BLaER1 treated with 17β-estradiol and CSF1 and Interleukin-3, amounts not matched to agents 10 nM and 100 nM (cell line): ENCODE data around the gene MAGI2.

Experiments
- H3K27ac ChIP-seq, 11 experiments: shearing (Covaris generic); formaldehyde crosslinking; 2 replicates each; pipeline ENCODE4 v1.8.1; 2022
- H3K27me3 ChIP-seq, 11 experiments: shearing (Covaris generic); formaldehyde crosslinking; 2 replicates each; pipeline ENCODE4 v1.8.1; 2022
- H3K36me3 ChIP-seq, 11 experiments: shearing (Covaris generic); formaldehyde crosslinking; 2 replicates each; pipeline ENCODE4 v1.8.1; 2022
- H3K4me1 ChIP-seq, 10 experiments: shearing (Covaris generic); formaldehyde crosslinking; 2 replicates each; pipeline ENCODE4 v1.8.1; 2022
- H3K4me2 ChIP-seq, 11 experiments: shearing (Covaris generic); formaldehyde crosslinking; 2 replicates each; pipeline ENCODE4 v1.8.1; 2022
- H3K4me3 ChIP-seq, 10 experiments: shearing (Covaris generic); formaldehyde crosslinking; 2 replicates each; pipeline ENCODE4 v1.8.1; 2022
- H3K9ac ChIP-seq, 11 experiments: shearing (Covaris generic); formaldehyde crosslinking; 2 replicates each; pipeline ENCODE4 v1.8.1; 2022
- H3K9me3 ChIP-seq, 11 experiments: shearing (Covaris generic); formaldehyde crosslinking; replicated peaks in 1 of 11; 2 replicates each; pipeline ENCODE4 v1.8.1; 2022
- H4K20me1 ChIP-seq, 11 experiments: shearing (Covaris generic); formaldehyde crosslinking; 2 replicates each; pipeline ENCODE4 v1.8.1; 2022
- Cebpa-rat ChIP-seq, 11 experiments: shearing (Covaris generic); IDR thresholded peaks; 2 replicates each; pipeline ENCODE4 v1.8.1; 2022

Gene MAGI2

GRCh38 chr7:78121888-78122287 lies 1331.6 kb downstream of the MAGI2 start:
- Histone ChIP-seq H3K9ac (no peak overlapping the region), H4K20me1 (no peaks in the 10 kb centered on the region), H3K4me3 (no peak overlapping the region), H3K36me3 (no peaks in the 10 kb centered on the region), H3K9me3 (no peaks in the 10 kb centered on the region), H3K4me1 (no peaks in the 10 kb centered on the region), H3K4me2 (no peak overlapping the region), H3K27ac (no peak overlapping the region), H3K27me3 (no peaks in the 10 kb centered on the region)
- no peak for TF ChIP-seq Cebpa-rat (IDR thresholded peaks at IDR 0.05)

GRCh38 chr7:78118470-78118869 lies 1335.0 kb downstream of the MAGI2 start:
- no peaks in the 10 kb centered on the region for H3K27me3 ChIP-seq
- no peaks in the 10 kb centered on the region for H3K36me3 ChIP-seq
- no peaks in the 10 kb centered on the region for H4K20me1 ChIP-seq
- no peak overlapping the region for H3K4me3 ChIP-seq
- no peaks in the 10 kb centered on the region for H3K4me1 ChIP-seq
- no peaks in the 10 kb centered on the region for H3K9me3 ChIP-seq
- H3K9ac ChIP-seq = no peak overlapping the region
- no peak overlapping the region for H3K27ac ChIP-seq
- TF ChIP-seq Cebpa-rat (IDR thresholded peaks at IDR 0.05) = no peak
- no peak overlapping the region for H3K4me2 ChIP-seq

- H4K20me1 ChIP-seq = no peaks in the 10 kb centered on the region
- H3K9me3 ChIP-seq = no peaks in the 10 kb centered on the region
- H3K4me2 ChIP-seq = no peak overlapping the region
- no peaks in the 10 kb centered on the region for H3K36me3 ChIP-seq
- H3K4me3 ChIP-seq = no peak overlapping the region
- H3K27ac ChIP-seq = no peak overlapping the region
- no peak for TF ChIP-seq Cebpa-rat (IDR thresholded peaks at IDR 0.05)
- no peaks in the 10 kb centered on the region for H3K4me1 ChIP-seq
- H3K9ac ChIP-seq = no peak overlapping the region
- H3K27me3 ChIP-seq = no peaks in the 10 kb centered on the region
Observed at GRCh38 chr7:78115876-78116275, 1337.6 kb downstream of the MAGI2 start.

- Histone ChIP-seq H3K27me3 (no peaks in the 10 kb centered on the region), H3K9ac (no peak overlapping the region), H3K4me2 (no peak overlapping the region), H3K27ac (no peak overlapping the region), H3K9me3 (no peaks in the 10 kb centered on the region), H3K36me3 (no peaks in the 10 kb centered on the region), H3K4me3 (no peak overlapping the region), H4K20me1 (no peaks in the 10 kb centered on the region), H3K4me1 (no peaks in the 10 kb centered on the region)
- no peak for TF ChIP-seq Cebpa-rat (IDR thresholded peaks at IDR 0.05)
Observed at GRCh38 chr7:78114993-78115392, 1338.5 kb downstream of the MAGI2 start.

GRCh38 chr7:78112488-78112887 lies 1341.0 kb downstream of the MAGI2 start:
- no peaks in the 10 kb centered on the region for H3K4me1 ChIP-seq
- H3K27me3 ChIP-seq = no peaks in the 10 kb centered on the region
- no peak overlapping the region for H3K4me2 ChIP-seq
- no peak for TF ChIP-seq Cebpa-rat (IDR thresholded peaks at IDR 0.05)
- H3K36me3 ChIP-seq = no peaks in the 10 kb centered on the region
- no peak overlapping the region for H3K4me3 ChIP-seq
- no peak overlapping the region for H3K27ac ChIP-seq
- H3K9ac ChIP-seq = no peak overlapping the region
- H4K20me1 ChIP-seq = no peaks in the 10 kb centered on the region
- no peaks in the 10 kb centered on the region for H3K9me3 ChIP-seq

GRCh38 chr7:78111386-78111785 lies 1342.1 kb downstream of the MAGI2 start:
- H3K4me3 ChIP-seq = no peak overlapping the region
- no peaks in the 10 kb centered on the region for H3K4me1 ChIP-seq
- no peaks in the 10 kb centered on the region for H3K36me3 ChIP-seq
- H4K20me1 ChIP-seq = no peaks in the 10 kb centered on the region
- H3K4me2 ChIP-seq = no peak overlapping the region
- H3K9ac ChIP-seq = no peak overlapping the region
- no peak overlapping the region for H3K27ac ChIP-seq
- peaks cover 0 to 7% (median 0%) of the 10 kb centered on the region in 11 experiments; a peak in 3 of 22 replicates for H3K9me3 ChIP-seq
- no peak for TF ChIP-seq Cebpa-rat (IDR thresholded peaks at IDR 0.05)
- H3K27me3 ChIP-seq = no peaks in the 10 kb centered on the region

GRCh38 chr7:78103475-78103874 lies 1350.0 kb downstream of the MAGI2 start:
- Histone ChIP-seq H3K9me3 (peaks cover 0 to 7% (median 0%) of the 10 kb centered on the region in 11 experiments; a peak in 3 of 22 replicates), H3K36me3 (no peaks in the 10 kb centered on the region), H3K9ac (no peak overlapping the region), H3K4me2 (no peak overlapping the region), H3K4me3 (no peak overlapping the region), H3K27ac (no peak overlapping the region), H3K27me3 (no peaks in the 10 kb centered on the region), H3K4me1 (0 out of 20 replicates have a peak, but pooled peaks cover 0 to 4% (median 0%) of the 10 kb centered on the region in 10 experiments), H4K20me1 (no peaks in the 10 kb centered on the region)
- TF ChIP-seq Cebpa-rat (IDR thresholded peaks at IDR 0.05) = no peak

- Histone ChIP-seq H3K36me3 (no peaks in the 10 kb centered on the region), H3K9me3 (peaks cover 0 to 10% (median 0%) of the 10 kb centered on the region in 11 experiments; a peak in 2 of 22 replicates), H4K20me1 (no peaks in the 10 kb centered on the region)
Observed at GRCh38 chr7:78101076-78101475, 1352.4 kb downstream of the MAGI2 start.

GRCh38 chr7:78099715-78100394 lies 1353.6 kb downstream of the MAGI2 start:
- H3K9me3 ChIP-seq = peaks cover 0 to 10% (median 0%) of the 10 kb centered on the region in 11 experiments; a peak in 2 of 22 replicates
- no peak overlapping the region for H3K27ac ChIP-seq
- peaks cover 0 to 4% (median 0%) of the 10 kb centered on the region in 10 experiments; a peak in 1 of 20 replicates for H3K4me1 ChIP-seq
- no peak overlapping the region for H3K9ac ChIP-seq
- no peaks in the 10 kb centered on the region for H3K27me3 ChIP-seq
- no peak overlapping the region for H3K4me3 ChIP-seq
- no peaks in the 10 kb centered on the region for H4K20me1 ChIP-seq
- no peak overlapping the region for H3K4me2 ChIP-seq
- TF ChIP-seq Cebpa-rat (IDR thresholded peaks at IDR 0.05) = no peak
- H3K36me3 ChIP-seq = no peaks in the 10 kb centered on the region

More at GRCh38 chr7:78101076-78101475, 1352.4 kb downstream of the MAGI2 start:
- H3K4me3 ChIP-seq = no peak overlapping the region
- H3K4me1 ChIP-seq = 0 out of 20 replicates have a peak, but pooled peaks cover 0 to 4% (median 0%) of the 10 kb centered on the region in 10 experiments
- TF ChIP-seq Cebpa-rat (IDR thresholded peaks at IDR 0.05) = no peak
- no peak overlapping the region for H3K9ac ChIP-seq
- no peak overlapping the region for H3K4me2 ChIP-seq
- H3K27me3 ChIP-seq = no peaks in the 10 kb centered on the region
- H3K27ac ChIP-seq = no peak overlapping the region

- Histone ChIP-seq H3K36me3 (no peaks in the 10 kb centered on the region), H3K9ac (no peak overlapping the region), H3K27me3 (no peaks in the 10 kb centered on the region), H3K9me3 (peaks cover 0 to 10% (median 0%) of the 10 kb centered on the region in 11 experiments; a peak in 2 of 22 replicates), H3K4me1 (peaks cover 0 to 4% (median 0%) of the 10 kb centered on the region in 10 experiments; a peak in 1 of 20 replicates), H3K27ac (no peak overlapping the region), H4K20me1 (no peaks in the 10 kb centered on the region), H3K4me3 (no peak overlapping the region), H3K4me2 (no peak overlapping the region)
- TF ChIP-seq Cebpa-rat (IDR thresholded peaks at IDR 0.05) = no peak
Observed at GRCh38 chr7:78095549-78095948, 1357.9 kb downstream of the MAGI2 start.
